GM23248 (cell line): ENCODE results near the gene DOK7.

Experiments
- EZH2 ChIP-seq: fragments of 200-600 bp; sonication (generic); IDR thresholded peaks from 2 replicates; pipeline ENCODE4 v1.6.1; 2018; ENCODE audit warnings: antibody characterized with exemption, mild to moderate bottlenecking; ENCODE audit not compliant: insufficient read depth, poor library complexity, severe bottlenecking
- EZH2phosphoT487 ChIP-seq: fragments of 200-600 bp; sonication (generic); IDR thresholded peaks from 2 replicates; pipeline ENCODE4 v1.6.1; 2018; ENCODE audit warnings: antibody characterized with exemption, moderate library complexity, mild to moderate bottlenecking, low read depth; ENCODE audit not compliant: insufficient read depth

DNA sequence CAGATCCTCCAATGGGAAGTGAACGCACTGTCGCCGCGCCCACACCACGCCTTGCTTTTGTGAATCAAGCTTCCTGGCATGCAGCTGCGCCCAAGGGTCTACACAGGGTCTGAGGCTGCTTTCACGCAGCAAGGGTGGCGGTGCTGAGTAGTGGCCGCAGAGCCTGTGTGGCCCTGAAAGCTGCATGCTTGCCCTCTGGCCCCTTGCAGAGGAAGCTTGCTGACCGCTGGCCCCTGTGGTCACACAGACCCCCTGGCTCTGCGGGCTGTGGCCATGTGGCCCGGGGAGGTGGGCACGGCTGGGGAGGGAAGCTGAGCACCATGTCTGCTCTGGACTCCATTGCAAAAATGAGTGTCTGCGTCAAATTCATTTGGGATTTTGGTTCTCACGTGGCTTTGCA lies 8.8 kb downstream of the DOK7 start:
- no peak for TF ChIP-seq EZH2
- no peak for TF ChIP-seq EZH2phosphoT487
